Stomach (tissue), 9 donors: ENCODE data around the gene C4orf50. TPM values are rescaled to one million over a fixed set of nuclear protein-coding genes. Genes with fewer than 3 reads are reported as not detected.

Experiments used
- DNase-seq, 2 donors: peaks; one replicate each; pipeline versions ENCODE4 v3.0.0 to v3.0.0-alpha.2; 2013 to 2019
- H3K27ac ChIP-seq, 5 donors: fragments of 200-600 bp in 4 of 5; sonication (generic) in 4 of 5; one replicate each; pipeline ENCODE4 v1.5.1; 2013 to 2019; ENCODE audit warnings: mild to moderate bottlenecking in 1 of 5, moderate library complexity in 1 of 5
- H3K27me3 ChIP-seq, 3 donors: fragments of 200-600 bp; sonication (generic); one replicate each; pipeline ENCODE4 v1.5.1; 2017 to 2019; ENCODE audit warnings: mixed run types in 1 of 3
- H3K36me3 ChIP-seq, 4 donors: fragments of 200-600 bp; sonication (generic); 1 replicate in 3 of 4; 2 replicates in 1 of 4; pipeline ENCODE4 v1.5.1; 2016 to 2019
- H3K4me1 ChIP-seq, 4 donors: fragments of 200-600 bp; sonication (generic); one replicate each; pipeline ENCODE4 v1.5.1; 2016 to 2019
- H3K4me3 ChIP-seq, 4 donors: fragments of 200-600 bp; sonication (generic) in 3 of 4; one replicate each; pipeline ENCODE4 v1.5.1; 2016 to 2019; ENCODE audit warnings: mild to moderate bottlenecking in 1 of 4
- H3K9me3 ChIP-seq, 4 donors: fragments of 200-600 bp; sonication (generic); one replicate each; pipeline ENCODE4 v1.5.1; 2016 to 2019
- EP300 ChIP-seq: sonication (generic); formaldehyde crosslinking; IDR thresholded peaks from one replicate; pipeline ENCODE4 v1.6.1; 2017; ENCODE audit warnings: antibody characterized with exemption
- POLR2A ChIP-seq, 4 donors: fragments of 450-650 bp; IDR thresholded peaks; one replicate each; pipeline ENCODE4 v1.6.1; 2016; ENCODE audit warnings: antibody characterized with exemption in 4 of 4, control low read depth in 2 of 4, mild to moderate bottlenecking in 1 of 4, moderate library complexity in 1 of 4
- POLR2AphosphoS5 ChIP-seq, 3 donors: sonication (generic); formaldehyde crosslinking; IDR thresholded peaks; one replicate each; pipeline ENCODE4 v1.6.1; 2016; ENCODE audit warnings: antibody characterized with exemption in 3 of 3
- WGBS, 5 donors: extraction: QIAGEN DNeasy Blood & Tissue Kit in 3 of 5; methylation state at CpG; one replicate each; pipeline versions ENCODE4 v1.1.5 to v1.1.7; 2013 to 2018; 5-methylcytosine and 5-hydroxymethylcytosine counted together
- intact Hi-C: fragments of 100-400 bp; cut with DNase I; formaldehyde crosslinking; loops from one replicate; pipeline ENCODE4 v1.15.1; 2023; ENCODE audit warnings: low total_unique reads
- polyA plus RNA-seq, 3 donors: library from polyadenylated mRNA; stranded (reverse); fragments of 200-250 nt; gene quantifications; one replicate each; pipeline ENCODE4 v1.2.3, GENCODE V29; 2013
- total RNA-seq, 5 donors: library from RNA; depleted of rRNA; stranded (reverse); fragments of >200 nt; gene quantifications; one replicate each; pipeline versions ENCODE4 v1.1.0 to v1.2.3, GENCODE V29; 2014 to 2016
- TF ChIP-seq, protein P1 (sequence below), 7 experiments: fragments of 450-650 bp in 4 of 7; fragments of 200-600 bp in 3 of 7; sonication (generic) in 3 of 7; IDR thresholded peaks; one replicate each; pipeline ENCODE4 v1.5.1; 2016 to 2019; ENCODE audit warnings: antibody characterized with exemption in 7 of 7, control low read depth in 2 of 7, mild to moderate bottlenecking in 1 of 7
- donor health status: healthy with polysubstance abuse.
- donor health status: Bipolar disorder and iron deficiency.
- donor health status: healthy.

C4orf50 gene
- total and polyA plus RNA-seq, 8 donors, result under 0.01 to 1.8 (median 0.85) TPM; not detected in 4

DNA sequence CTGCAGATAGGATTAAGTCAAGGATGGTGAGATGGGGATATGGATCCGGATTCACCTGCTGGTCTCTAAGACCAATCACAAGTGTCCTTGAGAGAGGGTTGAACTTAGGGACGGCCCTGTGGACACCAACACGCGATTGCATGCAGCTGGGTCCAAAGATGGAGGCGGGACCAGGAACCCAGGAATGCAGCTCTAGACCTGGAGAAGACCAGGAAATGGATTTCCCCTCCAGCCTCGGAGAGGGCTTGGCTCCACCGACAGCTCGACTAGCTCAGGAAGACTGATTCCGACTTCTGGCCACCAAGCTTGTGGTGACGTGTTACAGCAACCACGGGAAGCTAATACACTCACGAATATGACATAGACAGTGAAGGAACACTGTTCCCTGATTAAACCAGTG, 4.7 kb downstream of the C4orf50 start:
- Histone ChIP-seq H3K4me3 (no peak overlapping the region), H3K27me3 (peaks cover 0 to 27% (median 16%) of the 10 kb centered on the region in 3 donors), H3K4me1 (peaks cover 0 to 10% (median 5%) of the 10 kb centered on the region in 4 donors), H3K36me3 (no peaks in the 10 kb centered on the region), H3K27ac (no peak overlapping the region), H3K9me3 (no peaks in the 10 kb centered on the region)
- intact Hi-C loops, result no loop called here
- no peak for DNase-seq
- 81 to 88% (median 85%) methylated on average over 12 of the region's 12 CpGs for WGBS, 5 donors
- TF ChIP-seq EP300 (no peak), POLR2A (IDR thresholded peaks at IDR 0.05) (no peak), POLR2AphosphoS5 (IDR thresholded peaks at IDR 0.05) (no peak)
- TF ChIP-seq, protein P1, sequence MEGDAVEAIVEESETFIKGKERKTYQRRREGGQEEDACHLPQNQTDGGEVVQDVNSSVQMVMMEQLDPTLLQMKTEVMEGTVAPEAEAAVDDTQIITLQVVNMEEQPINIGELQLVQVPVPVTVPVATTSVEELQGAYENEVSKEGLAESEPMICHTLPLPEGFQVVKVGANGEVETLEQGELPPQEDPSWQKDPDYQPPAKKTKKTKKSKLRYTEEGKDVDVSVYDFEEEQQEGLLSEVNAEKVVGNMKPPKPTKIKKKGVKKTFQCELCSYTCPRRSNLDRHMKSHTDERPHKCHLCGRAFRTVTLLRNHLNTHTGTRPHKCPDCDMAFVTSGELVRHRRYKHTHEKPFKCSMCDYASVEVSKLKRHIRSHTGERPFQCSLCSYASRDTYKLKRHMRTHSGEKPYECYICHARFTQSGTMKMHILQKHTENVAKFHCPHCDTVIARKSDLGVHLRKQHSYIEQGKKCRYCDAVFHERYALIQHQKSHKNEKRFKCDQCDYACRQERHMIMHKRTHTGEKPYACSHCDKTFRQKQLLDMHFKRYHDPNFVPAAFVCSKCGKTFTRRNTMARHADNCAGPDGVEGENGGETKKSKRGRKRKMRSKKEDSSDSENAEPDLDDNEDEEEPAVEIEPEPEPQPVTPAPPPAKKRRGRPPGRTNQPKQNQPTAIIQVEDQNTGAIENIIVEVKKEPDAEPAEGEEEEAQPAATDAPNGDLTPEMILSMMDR (IDR thresholded peaks at IDR 0.05), result no peak

DNA sequence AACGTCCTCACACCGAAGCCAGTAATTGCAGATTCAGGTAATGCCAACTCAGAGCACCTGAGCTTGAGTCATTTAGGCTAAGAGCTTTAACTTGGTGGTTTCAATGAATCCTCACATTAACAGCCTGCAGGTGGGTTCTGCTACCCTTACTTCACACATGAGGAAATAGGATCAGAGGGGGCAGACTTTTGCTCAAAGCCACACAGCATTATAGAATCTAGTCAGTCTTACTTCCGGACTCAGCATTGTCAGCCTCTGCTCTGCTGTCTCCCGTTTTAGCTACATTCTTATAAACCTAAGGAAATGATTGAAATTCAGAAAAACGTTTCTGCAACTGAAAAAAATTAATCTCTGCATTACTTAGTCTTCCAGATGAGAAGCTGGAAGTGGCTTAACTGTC, 6.0 kb downstream of the C4orf50 start:
- DNase-seq, result no peak
- intact Hi-C loops, result no loop called here
- Histone ChIP-seq H3K36me3 (no peaks in the 10 kb centered on the region), H3K4me3 (no peak overlapping the region), H3K27ac (no peak overlapping the region), H3K4me1 (peaks cover 0 to 16% (median 5%) of the 10 kb centered on the region in 4 donors), H3K27me3 (peaks cover 5 to 41% (median 24%) of the 10 kb centered on the region in 3 donors), H3K9me3 (no peaks in the 10 kb centered on the region)
- 64 to 71% (median 70%) methylated on average over 5 of the region's 5 CpGs for WGBS, 5 donors
- TF ChIP-seq EP300, result no peak
- TF ChIP-seq, protein P1 (IDR thresholded peaks at IDR 0.05), result no peak
- TF ChIP-seq POLR2A (IDR thresholded peaks at IDR 0.05), result no peak
- TF ChIP-seq POLR2AphosphoS5 (IDR thresholded peaks at IDR 0.05), result no peak

DNA sequence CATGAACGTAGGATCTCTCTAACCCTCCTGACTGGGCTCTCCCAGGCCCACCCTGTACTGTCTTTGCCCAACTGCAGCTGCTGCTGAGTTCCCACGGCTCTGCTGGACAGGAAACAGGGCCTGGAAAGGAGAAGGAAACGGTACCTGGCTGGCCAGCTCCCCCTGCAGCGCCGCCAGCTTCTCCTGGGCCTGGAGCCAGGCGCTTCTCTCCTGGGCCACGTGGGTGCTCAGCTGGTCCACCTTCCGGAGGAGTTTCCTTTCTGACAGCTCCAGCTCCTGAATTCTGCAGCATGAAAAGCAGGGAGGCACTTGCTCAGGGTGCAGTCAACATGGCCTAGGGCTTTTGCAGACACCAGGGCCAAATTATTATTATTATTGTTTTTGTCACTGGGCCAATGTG, 6.5 kb downstream of the C4orf50 start:
- intact Hi-C loops, result no loop called here
- Histone ChIP-seq H3K27me3 (peaks cover 5 to 46% (median 24%) of the 10 kb centered on the region in 3 donors), H3K9me3 (no peaks in the 10 kb centered on the region), H3K27ac (no peak overlapping the region), H3K36me3 (no peaks in the 10 kb centered on the region), H3K4me3 (no peak overlapping the region), H3K4me1 (peaks cover 0 to 16% (median 5%) of the 10 kb centered on the region in 4 donors)
- 11 to 21% (median 12%) methylated on average over 5 to 8 of the region's 8 CpGs for WGBS, 5 donors
- TF ChIP-seq, protein P1 (IDR thresholded peaks at IDR 0.05), result no peak
- TF ChIP-seq POLR2A (IDR thresholded peaks at IDR 0.05) (no peak), EP300 (no peak), POLR2AphosphoS5 (IDR thresholded peaks at IDR 0.05) (no peak)
- peak; percentile 65 to 78 for DNase-seq

DNA sequence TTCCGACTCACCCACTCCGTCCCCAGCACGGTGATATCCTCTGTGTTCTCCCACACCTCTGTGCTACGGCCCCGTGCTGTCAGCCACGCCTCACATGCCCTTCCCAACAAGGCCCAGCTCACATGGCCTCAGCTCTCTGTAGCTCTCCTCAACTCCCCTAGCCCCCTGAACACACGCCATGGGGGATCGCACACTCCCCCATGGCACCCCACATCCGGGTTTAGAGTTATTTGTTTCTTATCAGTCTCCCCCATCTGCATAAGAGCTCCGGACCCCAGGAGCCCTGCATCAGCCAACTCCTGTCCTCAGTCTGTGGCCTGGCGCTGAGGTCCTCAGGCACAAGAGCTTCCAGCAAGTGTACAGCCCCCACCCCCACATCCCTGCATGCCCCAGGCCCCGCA, 7.0 kb downstream of the C4orf50 start:
- Histone ChIP-seq H3K36me3 (no peaks in the 10 kb centered on the region), H3K27ac (no peak overlapping the region), H3K9me3 (no peaks in the 10 kb centered on the region), H3K4me1 (peaks cover 0 to 16% (median 5%) of the 10 kb centered on the region in 4 donors), H3K27me3 (peaks cover 5 to 50% (median 24%) of the 10 kb centered on the region in 3 donors), H3K4me3 (no peak overlapping the region)
- DNase-seq, result no peak
- intact Hi-C loops, result no loop called here
- WGBS, 5 donors, result 49 to 64% (median 55%) methylated on average over 11 to 12 of the region's 12 CpGs
- TF ChIP-seq POLR2AphosphoS5 (IDR thresholded peaks at IDR 0.05) (no peak), EP300 (no peak), POLR2A (IDR thresholded peaks at IDR 0.05) (no peak)
- TF ChIP-seq, protein P1 (IDR thresholded peaks at IDR 0.05), result no peak
